Neuronal stem cell (in vitro differentiated cells): Measurements from ENCODE around the gene ZFP62.
"Not testable (repeated sequence)": the region's sequence is repeated elsewhere in the genome, so short reads cannot be mapped to it uniquely, and the experiment has no call there.

ENCODE experiments used
- DNase-seq: peaks from one replicate; pipeline ENCODE4 v3.0.0-alpha.2; 2013; ENCODE audit warnings: low spot score
- H2AFZ ChIP-seq: one replicate; pipeline ENCODE4 v1.6.1; 2013; ENCODE audit warnings: mild to moderate bottlenecking, low read length, inconsistent platforms
- H2AK5ac ChIP-seq: 2 replicates; pipeline ENCODE4 v1.6.1; 2013; ENCODE audit warnings: low read depth, mild to moderate bottlenecking, inconsistent platforms, low read length, moderate library complexity, mixed read lengths
- H2BK120ac ChIP-seq: 2 replicates; pipeline ENCODE4 v1.6.1; 2013; ENCODE audit warnings: low read depth, mild to moderate bottlenecking, inconsistent platforms, low read length, moderate library complexity, mixed read lengths
- H2BK12ac ChIP-seq: one replicate; pipeline ENCODE4 v1.6.1; 2013; ENCODE audit warnings: low read length, inconsistent platforms
- H2BK15ac ChIP-seq: 2 replicates; pipeline ENCODE4 v1.6.1; 2013; ENCODE audit warnings: mild to moderate bottlenecking, low read length, inconsistent platforms, mixed read lengths
- H2BK5ac ChIP-seq: one replicate; pipeline ENCODE4 v1.6.1; 2013; ENCODE audit warnings: inconsistent platforms, mild to moderate bottlenecking, low read length, moderate library complexity
- H3K14ac ChIP-seq: one replicate; pipeline ENCODE4 v1.6.1; 2013; ENCODE audit warnings: low read length, inconsistent platforms
- H3K18ac ChIP-seq: 2 replicates; pipeline ENCODE4 v1.6.1; 2013; ENCODE audit warnings: low read length, inconsistent platforms
- H3K23ac ChIP-seq: 2 replicates; pipeline ENCODE4 v1.6.1; 2013; ENCODE audit warnings: low read depth, mild to moderate bottlenecking, mixed read lengths, low read length, inconsistent platforms; ENCODE audit not compliant: poor library complexity
- H3K27ac ChIP-seq: replicated peaks from 3 replicates; pipeline ENCODE4 v1.5.1; 2013; ENCODE audit warnings: low read length, inconsistent platforms
- H3K27me3 ChIP-seq, 3 experiments: 2 replicates each; pipeline ENCODE4 v1.6.1; 2013; ENCODE audit warnings: low read length in 3 of 3, mild to moderate bottlenecking in 2 of 3, inconsistent platforms in 1 of 3, low read depth in 1 of 3, mixed read lengths in 1 of 3, moderate library complexity in 1 of 3; ENCODE audit not compliant: control insufficient read depth in 3 of 3, insufficient read depth in 3 of 3
- H3K36me3 ChIP-seq, 2 donors: replicated peaks in 1 of 2; 2 replicates each; pipeline ENCODE4 v1.6.1; 2013; ENCODE audit warnings: low read length in 2 of 2; ENCODE audit not compliant: control insufficient read depth in 2 of 2, insufficient read depth in 2 of 2
- H3K4ac ChIP-seq: 2 replicates; pipeline ENCODE4 v1.6.1; 2013; ENCODE audit warnings: inconsistent platforms, mild to moderate bottlenecking, low read length, moderate library complexity
- H3K4me1 ChIP-seq, 2 donors: 1 replicate in 1 of 2; 2 replicates in 1 of 2; pipeline ENCODE4 v1.6.1; 2013; ENCODE audit warnings: low read length in 2 of 2, low read depth in 1 of 2; ENCODE audit not compliant: control insufficient read depth in 2 of 2, insufficient read depth in 1 of 2
- H3K4me2 ChIP-seq: one replicate; pipeline ENCODE4 v1.6.1; 2013; ENCODE audit warnings: mild to moderate bottlenecking, low read length, inconsistent platforms; ENCODE audit not compliant: insufficient read depth, poor library complexity, severe bottlenecking
- H3K4me3 ChIP-seq, 2 donors: 2 replicates each; pipeline ENCODE4 v1.5.1; 2013; ENCODE audit warnings: low read length in 2 of 2, mild to moderate bottlenecking in 2 of 2, inconsistent platforms in 1 of 2, moderate library complexity in 1 of 2
- H3K79me1 ChIP-seq: one replicate; pipeline ENCODE4 v1.6.1; 2013; ENCODE audit warnings: low read depth, mild to moderate bottlenecking, inconsistent platforms, low read length, moderate library complexity
- H3K9ac ChIP-seq: one replicate; pipeline ENCODE4 v1.6.1; 2013; ENCODE audit warnings: mild to moderate bottlenecking, low read depth, low read length, inconsistent platforms; ENCODE audit not compliant: poor library complexity
- H3K9me3 ChIP-seq, 2 donors: replicated peaks in 1 of 2; 2 replicates each; pipeline versions ENCODE3 to v1.6.1; 2013; ENCODE audit warnings: low read length in 2 of 2, mild to moderate bottlenecking in 2 of 2, inconsistent platforms in 1 of 2, low read depth in 1 of 2, mixed read lengths in 1 of 2, moderate library complexity in 1 of 2; ENCODE audit not compliant: control insufficient read depth in 2 of 2, insufficient read depth in 1 of 2
- H4K8ac ChIP-seq: one replicate; pipeline ENCODE4 v1.6.1; 2013; ENCODE audit warnings: low read depth, mild to moderate bottlenecking, inconsistent platforms, low read length, moderate library complexity
- H4K91ac ChIP-seq: one replicate; pipeline ENCODE4 v1.6.1; 2013; ENCODE audit warnings: low read length, low read depth, mild to moderate bottlenecking, inconsistent platforms; ENCODE audit not compliant: poor library complexity
- WGBS, 2 donors: extraction: QIAGEN DNeasy Blood & Tissue Kit; methylation state at CpG; one replicate each; pipeline ENCODE4 v1.1.7; 2013; ENCODE audit warnings: missing lambda C conversion rate in 2 of 2, mixed read lengths in 1 of 2; ENCODE audit not compliant: insufficient read length in 2 of 2, insufficient replicate concordance in 1 of 2; ENCODE audit errors: extremely low coverage in 2 of 2; 5-methylcytosine and 5-hydroxymethylcytosine counted together

ZFP62 gene

GRCh38 chr5:180898621-180899246 lies 37.7 kb upstream of the ZFP62 start, which contains the start of gene BTNL8:
BTNL8 (plus strand) TSS chr5:180899159; CDS start chr5:180899311, 152 bp downstream.
- Histone ChIP-seq H3K27ac (no peak within 1 kb of the TSS), H4K8ac (no peak within 1 kb of the TSS), H2BK12ac (no peak within 1 kb of the TSS), H3K23ac (no peak within 1 kb of the TSS), H2BK15ac (no peak within 1 kb of the TSS), H3K4me2 (no peak within 1 kb of the TSS), H3K9ac (no peak within 1 kb of the TSS), H2BK5ac (no peak within 1 kb of the TSS), H3K4me3 (no peak within 1 kb of the TSS), H3K4me1 (no peaks in the 10 kb centered on the region), H3K9me3 (no peaks in the 10 kb centered on the region), H3K14ac (no peak within 1 kb of the TSS), H3K27me3 (peaks cover 0 to 2% (median 0%) of the 10 kb centered on the region in 3 experiments), H3K18ac (no peak within 1 kb of the TSS), H4K91ac (no peak within 1 kb of the TSS), H2BK120ac (no peak within 1 kb of the TSS), H3K36me3 (no peaks in the 10 kb centered on the region), H2AFZ (no peak within 1 kb of the TSS), H3K4ac (no peak within 1 kb of the TSS), H3K79me1 (no peaks in the 10 kb centered on the region), H2AK5ac (no peak within 1 kb of the TSS)
- no CpG with 5 or more reads among the region's 9 CpGs for WGBS, 2 donors
- no peak for DNase-seq

DNA sequence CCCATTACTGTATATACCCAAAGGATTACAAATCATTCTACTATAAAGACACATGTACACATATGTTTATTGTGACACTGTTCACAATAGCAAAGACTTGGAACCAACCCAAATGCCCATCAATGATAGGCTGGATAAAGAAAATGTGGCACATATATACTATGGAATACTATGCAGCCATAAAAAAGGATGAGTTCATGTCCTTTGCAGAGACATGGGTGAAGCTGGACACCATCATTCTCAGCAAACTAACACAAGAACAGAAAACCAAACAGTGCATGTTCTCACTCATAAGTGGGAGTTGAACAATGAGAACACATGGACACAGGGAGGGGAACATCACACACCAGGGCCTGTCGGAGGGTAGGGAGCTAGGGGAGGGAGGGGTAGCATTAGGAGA lies 34.3 kb upstream of the ZFP62 start:
- H3K9ac ChIP-seq, H3K79me1 ChIP-seq, H3K9me3 ChIP-seq, H3K4me3 ChIP-seq, H3K27ac ChIP-seq, H3K23ac ChIP-seq, H2AK5ac ChIP-seq, H3K4ac ChIP-seq, H3K14ac ChIP-seq, H3K27me3 ChIP-seq, H2BK5ac ChIP-seq, H2BK120ac ChIP-seq, H2BK15ac ChIP-seq, H4K8ac ChIP-seq, H3K4me2 ChIP-seq, DNase-seq, H3K36me3 ChIP-seq, H4K91ac ChIP-seq, H3K4me1 ChIP-seq, H2BK12ac ChIP-seq, H2AFZ ChIP-seq, H3K18ac ChIP-seq: not testable (repeated sequence)
- no CpG with 5 or more reads among the region's 1 CpG for WGBS, 2 donors

DNA sequence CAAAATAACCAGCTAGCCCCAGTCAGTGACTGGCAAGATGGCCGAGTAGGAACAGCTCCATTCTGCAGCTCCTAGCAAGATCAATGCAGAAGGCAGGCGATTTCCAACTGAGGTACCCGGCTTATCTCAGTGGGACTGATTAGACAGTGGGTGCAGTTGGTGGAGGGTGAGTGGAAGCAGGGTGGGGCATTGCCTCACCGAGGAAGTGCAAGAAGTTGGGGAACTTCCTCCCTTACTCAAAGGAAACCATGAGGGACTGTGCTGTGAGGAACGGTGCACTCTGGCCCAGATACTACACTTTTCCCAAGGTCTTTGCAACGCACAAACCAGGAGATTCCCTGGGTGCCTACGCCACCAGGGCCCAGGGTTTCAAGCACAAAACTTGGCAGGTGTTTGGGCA lies 28.3 kb upstream of the ZFP62 start:
- H2AFZ ChIP-seq, result no peak overlapping the region
- WGBS, 2 donors, result no CpG with 5 or more reads among the region's 7 CpGs
- H3K23ac ChIP-seq, result no peak overlapping the region
- H3K79me1 ChIP-seq, result no peaks in the 10 kb centered on the region
- no peak for DNase-seq
- H3K18ac ChIP-seq, result no peak overlapping the region
- no peaks in the 10 kb centered on the region for H3K4me1 ChIP-seq
- H3K4me3 ChIP-seq, result peak overlapping the region in 1 of 2 donors; percentile 60
- no peak overlapping the region for H3K4ac ChIP-seq
- no peak overlapping the region for H3K27ac ChIP-seq
- no peak overlapping the region for H2AK5ac ChIP-seq
- no peak overlapping the region for H3K4me2 ChIP-seq
- no peak overlapping the region for H3K14ac ChIP-seq
- H2BK5ac ChIP-seq, result no peak overlapping the region
- no peaks in the 10 kb centered on the region for H3K36me3 ChIP-seq
- H4K8ac ChIP-seq, result no peak overlapping the region
- H3K27me3 ChIP-seq, result no peaks in the 10 kb centered on the region
- H4K91ac ChIP-seq, result no peak overlapping the region
- H2BK12ac ChIP-seq, result no peak overlapping the region
- H3K9ac ChIP-seq, result no peak overlapping the region
- no peak overlapping the region for H2BK120ac ChIP-seq
- H3K9me3 ChIP-seq, result no peaks in the 10 kb centered on the region
- no peak overlapping the region for H2BK15ac ChIP-seq

- not testable (repeated sequence) for H3K79me1 ChIP-seq, H2BK12ac ChIP-seq, H4K91ac ChIP-seq, H3K4ac ChIP-seq, H2BK15ac ChIP-seq, H4K8ac ChIP-seq, H3K4me1 ChIP-seq, DNase-seq, H2BK120ac ChIP-seq, H3K23ac ChIP-seq, H3K14ac ChIP-seq, H2BK5ac ChIP-seq, H3K9ac ChIP-seq, H3K9me3 ChIP-seq, H3K27ac ChIP-seq, H3K36me3 ChIP-seq, H2AK5ac ChIP-seq, H3K27me3 ChIP-seq, H3K4me3 ChIP-seq, H3K4me2 ChIP-seq, H3K18ac ChIP-seq
- H2AFZ ChIP-seq, result peak overlapping the region; percentile 45
- no CpG with 5 or more reads among the region's 11 CpGs for WGBS, 2 donors
Measured at GRCh38 chr5:180885845-180886529, 24.9 kb upstream of the ZFP62 start.
